Common myeloid progenitor, CD34-positive (primary cell): ENCODE measurements around the gene TBX6.

Experiments
- CTCF ChIA-PET: fragments of 350-600 bp; sonication (Branson Sonifier 250); formaldehyde crosslinking; loops from one replicate; lab custom pipeline; 2021; ENCODE audit warnings: antibody characterized with exemption; lab: Charles Lee
- POLR2A ChIA-PET: fragments of 350-600 bp; sonication (Branson Sonifier 250); formaldehyde crosslinking; loops from one replicate; lab custom pipeline; 2021; ENCODE audit warnings: antibody characterized with exemption; lab: Charles Lee
- DNase-seq, 3 donors: peaks; one replicate each; pipeline versions ENCODE4 v3.0.0 to v3.0.0-alpha.2; 2013
- H3K27ac ChIP-seq, 2 experiments: 1 replicate in 1 of 2; 2 replicates in 1 of 2; pipeline ENCODE4 v1.7.0; 2013; ENCODE audit warnings: inconsistent platforms in 2 of 2, low read length in 2 of 2, mild to moderate bottlenecking in 2 of 2, low read depth in 1 of 2, moderate library complexity in 1 of 2; ENCODE audit not compliant: severe bottlenecking in 2 of 2, insufficient read depth in 1 of 2, poor library complexity in 1 of 2
- H3K27me3 ChIP-seq, 5 experiments: replicated peaks in 2 of 5; 1 replicate in 3 of 5; 2 replicates in 2 of 5; pipeline versions ENCODE4 v1.6.1 to v1.7.0; 2013; ENCODE audit warnings: low read length in 4 of 5, mild to moderate bottlenecking in 2 of 5, moderate library complexity in 2 of 5, inconsistent platforms in 1 of 5; ENCODE audit not compliant: insufficient read depth in 5 of 5, control insufficient read depth in 4 of 5
- H3K36me3 ChIP-seq, 4 experiments: 1 replicate in 2 of 4; 2 replicates in 2 of 4; pipeline versions ENCODE4 v1.6.1 to v1.7.0; 2013; ENCODE audit warnings: low read length in 3 of 4, control low read depth in 1 of 4, mild to moderate bottlenecking in 1 of 4; ENCODE audit not compliant: control insufficient read depth in 4 of 4, insufficient read depth in 4 of 4
- H3K4me1 ChIP-seq, 4 experiments: 1 replicate in 3 of 4; 2 replicates in 1 of 4; pipeline versions ENCODE4 v1.6.1 to v1.7.1; 2013; ENCODE audit warnings: low read length in 3 of 4, mild to moderate bottlenecking in 3 of 4, control low read depth in 1 of 4, inconsistent platforms in 1 of 4, moderate library complexity in 1 of 4; ENCODE audit not compliant: control insufficient read depth in 4 of 4, insufficient read depth in 4 of 4; ENCODE audit errors: control extremely low read depth in 1 of 4
- H3K4me3 ChIP-seq, 7 experiments: 1 replicate in 4 of 7; 2 replicates in 3 of 7; pipeline versions ENCODE4 v1.5.1 to v1.7.0; 2013; ENCODE audit warnings: mild to moderate bottlenecking in 7 of 7, low read length in 6 of 7, moderate library complexity in 6 of 7, inconsistent platforms in 2 of 7, low read depth in 2 of 7, control low read depth in 1 of 7; ENCODE audit not compliant: insufficient read depth in 4 of 7, control insufficient read depth in 1 of 7; ENCODE audit errors: extremely low read depth in 1 of 7
- H3K9me3 ChIP-seq, 5 experiments: 1 replicate in 4 of 5; 2 replicates in 1 of 5; pipeline versions ENCODE4 v1.6.1 to v1.7.1; 2013; ENCODE audit warnings: low read length in 4 of 5, mild to moderate bottlenecking in 2 of 5, inconsistent platforms in 1 of 5, low read depth in 1 of 5, moderate library complexity in 1 of 5; ENCODE audit not compliant: control insufficient read depth in 4 of 5, insufficient read depth in 2 of 5; ENCODE audit errors: control extremely low read depth in 1 of 5
- WGBS: methylation state at CpG from one replicate; pipeline ENCODE4 v1.1.5; 2013; ENCODE audit not compliant: insufficient coverage; 5-methylcytosine and 5-hydroxymethylcytosine counted together

TBX6 gene

GRCh38 chr16:30070490-30070889 lies 21.2 kb downstream of the TBX6 start:
- Histone ChIP-seq H3K36me3 (peaks cover 16 to 60% (median 48%) of the 10 kb centered on the region in 4 experiments), H3K9me3 (no peaks in the 10 kb centered on the region), H3K4me1 (peaks cover 0 to 37% (median 19%) of the 10 kb centered on the region in 4 experiments), H3K4me3 (no peak overlapping the region), H3K27me3 (no peaks in the 10 kb centered on the region), H3K27ac (peak overlapping the region in 1 of 2 experiments; percentile 47)
- ChIA-PET CTCF (interaction anchor here (3.2 to 19.2 kb wide), 2 partner anchors 11 to 21 kb away, joined by 9 to 235 read pairs; partner anchors contain the start of genes TBX6 and YPEL3), POLR2A (no interaction called here)
- no peak for DNase-seq

- H3K36me3 ChIP-seq = peaks cover 16 to 60% (median 48%) of the 10 kb centered on the region in 4 experiments
- peak overlapping the region in 1 of 2 experiments; percentile 47 for H3K27ac ChIP-seq
- H3K4me3 ChIP-seq = no peak overlapping the region
- peaks cover 0 to 31% (median 20%) of the 10 kb centered on the region in 4 experiments for H3K4me1 ChIP-seq
- 96% methylated on average over 23 of the region's 31 CpGs for WGBS
- H3K27me3 ChIP-seq = no peaks in the 10 kb centered on the region
- H3K9me3 ChIP-seq = no peaks in the 10 kb centered on the region
- ChIA-PET POLR2A (no interaction called here), CTCF (interaction anchor here (1.7 to 19.2 kb wide), 5 partner anchors 8 to 27 kb away, joined by 3 to 235 read pairs (median 8); partner anchors contain the start of genes TBX6 and YPEL3)
- DNase-seq = no peak
Observed at GRCh38 chr16:30069611-30070462, 21.9 kb downstream of the TBX6 start.

- CTCF ChIA-PET = interaction anchor here (0.6 to 19.2 kb wide), 8 partner anchors 9 to 28 kb away, joined by 3 to 235 read pairs (median 6); partner anchors contain the start of genes TBX6 and YPEL3
- Histone ChIP-seq H3K4me1 (peaks cover 0 to 29% (median 26%) of the 10 kb centered on the region in 4 experiments), H3K4me3 (no peak overlapping the region)
Observed at GRCh38 chr16:30068750-30069610, 22.7 kb downstream of the TBX6 start.

GRCh38 chr16:30068333-30068732 lies 23.4 kb downstream of the TBX6 start:
- 95% methylated on average over 7 of the region's 9 CpGs for WGBS

More at GRCh38 chr16:30068750-30069610, 22.7 kb downstream of the TBX6 start:
- Histone ChIP-seq H3K36me3 (peaks cover 16 to 60% (median 48%) of the 10 kb centered on the region in 4 experiments), H3K9me3 (no peaks in the 10 kb centered on the region), H3K27me3 (no peaks in the 10 kb centered on the region), H3K27ac (peak overlapping the region in 1 of 2 experiments; percentile 43)
- POLR2A ChIA-PET = interaction anchor here (0.8 kb wide), 1 partner anchor 9 kb away, joined by 4 read pairs; no protein-coding TSS in a partner anchor
- WGBS = 92% methylated on average over 16 of the region's 17 CpGs
- DNase-seq = peak; percentile 70 to 83 (median 81)

GRCh38 chr16:30067584-30067916 lies 24.2 kb downstream of the TBX6 start:
- ChIA-PET CTCF (interaction anchor here (1.1 to 19.2 kb wide), 6 partner anchors 12 to 44 kb away, joined by 3 to 235 read pairs (median 6); partner anchors contain the start of genes TBX6 and YPEL3), POLR2A (no interaction called here)
- H3K4me3 ChIP-seq = peak overlapping the region in 3 of 7 experiments; percentile 10 to 98 (median 93)
- H3K27ac ChIP-seq = peak overlapping the region in 1 of 2 experiments; percentile 91
- 89% methylated on average over 2 of the region's 6 CpGs for WGBS
- H3K27me3 ChIP-seq = no peaks in the 10 kb centered on the region
- H3K4me1 ChIP-seq = peaks cover 0 to 38% (median 35%) of the 10 kb centered on the region in 4 experiments
- H3K36me3 ChIP-seq = peaks cover 16 to 60% (median 46%) of the 10 kb centered on the region in 4 experiments
- no peak for DNase-seq
- H3K9me3 ChIP-seq = no peaks in the 10 kb centered on the region

More at GRCh38 chr16:30068333-30068732, 23.4 kb downstream of the TBX6 start:
- Histone ChIP-seq H3K9me3 (no peaks in the 10 kb centered on the region), H3K36me3 (peaks cover 16 to 60% (median 48%) of the 10 kb centered on the region in 4 experiments), H3K4me1 (peaks cover 0 to 35% (median 33%) of the 10 kb centered on the region in 4 experiments), H3K27ac (peak overlapping the region in 1 of 2 experiments; percentile 43), H3K27me3 (no peaks in the 10 kb centered on the region), H3K4me3 (no peak overlapping the region)
- ChIA-PET POLR2A (no interaction called here), CTCF (interaction anchor here (0.6 to 19.2 kb wide), 9 partner anchors 9 to 106 kb away, joined by 3 to 235 read pairs (median 5); partner anchors contain the start of genes TBX6 and YPEL3)
- no peak for DNase-seq

- ChIA-PET POLR2A (interaction anchor here (0.6 to 2.6 kb wide), 7 partner anchors 8 to 600 kb away, joined by 3 to 20 read pairs (median 7); partner anchors contain the start of genes PPP4C and TBX6), CTCF (interaction anchor here (0.6 to 19.2 kb wide), 8 partner anchors 11 to 368 kb away, joined by 3 to 235 read pairs (median 4); partner anchors contain the start of genes TBX6 and YPEL3)
- no peak for DNase-seq
- Histone ChIP-seq H3K36me3 (peaks cover 16 to 55% (median 44%) of the 10 kb centered on the region in 4 experiments), H3K9me3 (no peaks in the 10 kb centered on the region), H3K27ac (peak overlapping the region; percentile 82 to 91), H3K27me3 (no peaks in the 10 kb centered on the region), H3K4me1 (peaks cover 0 to 38% (median 35%) of the 10 kb centered on the region in 4 experiments), H3K4me3 (peak overlapping the region; percentile 82 to 99 (median 93))
- WGBS = 72% methylated on average over 17 of the region's 21 CpGs
Observed at GRCh38 chr16:30066761-30067583, 24.8 kb downstream of the TBX6 start.
